Measurements from ENCODE around the gene WDR38.
A peak's percentile ranks its signal among the peaks of the same experiment; 100 is the strongest.

The WDR38 gene

GRCh38 chr9:124882231-124882630, 29.0 kb downstream of the WDR38 start:
- no peak for DNase-seq (ENCODE audit: low spot score)

GRCh38 chr9:124884376-124884775, 31.1 kb downstream of the WDR38 start:
- no peak for DNase-seq (ENCODE audit: low spot score)

GRCh38 chr9:124885551-124885950, 32.3 kb downstream of the WDR38 start:
- no peak for DNase-seq (ENCODE audit: low spot score)

GRCh38 chr9:124886461-124886860, 33.2 kb downstream of the WDR38 start:
- no peak for DNase-seq (ENCODE audit: low spot score)

GRCh38 chr9:124886866-124887492, 33.7 kb downstream of the WDR38 start:
- no peak for DNase-seq (ENCODE audit: low spot score)

GRCh38 chr9:124887832-124888231, 34.6 kb downstream of the WDR38 start:
- DNase-seq (ENCODE audit: low spot score), result no peak

- no peak for DNase-seq (ENCODE audit: low spot score)
Measured at GRCh38 chr9:124889006-124889405, 35.7 kb downstream of the WDR38 start.

GRCh38 chr9:124890179-124890578, 36.9 kb downstream of the WDR38 start:
- DNase-seq (ENCODE audit: low spot score), result no peak

- DNase-seq (ENCODE audit: low spot score), result no peak
Measured at GRCh38 chr9:124894035-124894740, 40.9 kb downstream of the WDR38 start.

GRCh38 chr9:124894741-124895170, 41.5 kb downstream of the WDR38 start:
- no peak for DNase-seq (ENCODE audit: low spot score)

- peak; percentile 43 for DNase-seq (ENCODE audit: low spot score)
Measured at GRCh38 chr9:124897570-124898460, 44.6 kb downstream of the WDR38 start.

- DNase-seq (ENCODE audit: low spot score), result no peak
Measured at GRCh38 chr9:124899845-124900244, 46.6 kb downstream of the WDR38 start.

GRCh38 chr9:124906966-124907365, 53.7 kb downstream of the WDR38 start:
- no peak for DNase-seq (ENCODE audit: low spot score)

All from HuH-7.5 (cell line).